Testis (tissue), 3 donors: ENCODE data around the gene TMEM253. TPM values are rescaled to one million over a fixed set of nuclear protein-coding genes. Genes with fewer than 3 reads are reported as not detected.
A peak's percentile ranks its signal among the peaks of the same experiment; 100 is the strongest.

ENCODE experiments used
- DNase-seq: peaks from one replicate; pipeline ENCODE4 v3.0.0-alpha.2; 2019
- H3K27ac ChIP-seq, 2 donors: fragments of 200-600 bp; sonication (generic); one replicate each; pipeline ENCODE4 v1.5.1; 2019
- H3K27me3 ChIP-seq: fragments of 200-600 bp; sonication (generic); one replicate; pipeline ENCODE4 v1.5.1; 2019
- H3K36me3 ChIP-seq: fragments of 200-600 bp; sonication (generic); one replicate; pipeline ENCODE4 v1.5.1; 2017; ENCODE audit warnings: low read depth; ENCODE audit errors: missing control alignments
- H3K4me1 ChIP-seq: fragments of 200-600 bp; sonication (generic); one replicate; pipeline ENCODE4 v1.5.1; 2019
- H3K4me3 ChIP-seq, 2 donors: fragments of 200-600 bp; sonication (generic); one replicate each; pipeline ENCODE4 v1.5.1; 2017 to 2019
- H3K9me3 ChIP-seq: fragments of 200-600 bp; sonication (generic); one replicate; pipeline ENCODE4 v1.5.1; 2017
- POLR2A ChIP-seq: fragments of 450-650 bp; IDR thresholded peaks from one replicate; pipeline ENCODE4 v1.6.1; 2017; ENCODE audit warnings: antibody characterized with exemption, mild to moderate bottlenecking, moderate library complexity
- WGBS, 2 donors: methylation state at CpG; one replicate each; pipeline ENCODE4 v1.1.5; 2018; 5-methylcytosine and 5-hydroxymethylcytosine counted together
- intact Hi-C: fragments of 100-400 bp; cut with DNase I; formaldehyde crosslinking; loops from one replicate; pipeline ENCODE4 v1.15.1; 2023; ENCODE audit warnings: low total_unique reads
- polyA plus RNA-seq: library from polyadenylated mRNA; stranded (reverse); fragments of 350-450 nt; fragmentation: Illumina TruSeq; extraction: RNeasy Lipid Tissue Mini Kit (QIAGEN cat#74804); gene quantifications from one replicate; pipeline ENCODE4 v1.2.3, GENCODE V29; 2014; ENCODE audit warnings: low read depth, low replicate concordance; ENCODE audit not compliant: insufficient read depth
- total RNA-seq, 2 donors: library from RNA; depleted of rRNA; stranded (reverse); fragments of >200 nt; gene quantifications; one replicate each; pipeline ENCODE4 v1.2.3, GENCODE V29; 2016
- TF ChIP-seq, protein P1 (sequence below), 3 experiments: fragments of 450-650 bp in 2 of 3; fragments of 200-600 bp in 1 of 3; sonication (generic) in 1 of 3; IDR thresholded peaks; one replicate each; pipeline ENCODE4 v1.5.1; 2016 to 2019; ENCODE audit warnings: antibody characterized with exemption in 3 of 3, mild to moderate bottlenecking in 2 of 3, moderate library complexity in 1 of 3

TMEM253 gene
- total and polyA plus RNA-seq, 3 donors from 2014 or later = 0.50 to 0.65 TPM; not detected in 1

DNA sequence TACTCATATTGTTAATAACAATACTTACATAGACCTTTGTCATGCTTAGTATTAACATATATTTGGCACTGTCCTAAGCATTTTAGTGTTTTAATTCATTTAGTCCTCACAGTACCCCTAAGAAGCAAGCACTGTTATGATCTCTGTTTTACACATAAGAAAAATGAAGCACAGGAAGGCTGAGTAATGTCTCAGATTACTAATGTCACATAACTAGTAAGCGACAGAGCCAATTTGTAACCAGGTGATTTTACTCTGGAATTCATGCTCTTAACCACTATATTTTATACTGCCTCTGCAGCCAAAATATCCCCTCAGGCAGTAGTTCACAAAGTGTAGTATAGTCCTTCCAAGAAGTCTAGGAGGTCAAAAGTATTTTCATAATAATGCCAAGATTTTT lies 20.3 kb downstream of the TMEM253 start:
- H3K36me3 ChIP-seq = no peaks in the 10 kb centered on the region
- H3K4me3 ChIP-seq = no peak overlapping the region
- TF ChIP-seq, protein P1, sequence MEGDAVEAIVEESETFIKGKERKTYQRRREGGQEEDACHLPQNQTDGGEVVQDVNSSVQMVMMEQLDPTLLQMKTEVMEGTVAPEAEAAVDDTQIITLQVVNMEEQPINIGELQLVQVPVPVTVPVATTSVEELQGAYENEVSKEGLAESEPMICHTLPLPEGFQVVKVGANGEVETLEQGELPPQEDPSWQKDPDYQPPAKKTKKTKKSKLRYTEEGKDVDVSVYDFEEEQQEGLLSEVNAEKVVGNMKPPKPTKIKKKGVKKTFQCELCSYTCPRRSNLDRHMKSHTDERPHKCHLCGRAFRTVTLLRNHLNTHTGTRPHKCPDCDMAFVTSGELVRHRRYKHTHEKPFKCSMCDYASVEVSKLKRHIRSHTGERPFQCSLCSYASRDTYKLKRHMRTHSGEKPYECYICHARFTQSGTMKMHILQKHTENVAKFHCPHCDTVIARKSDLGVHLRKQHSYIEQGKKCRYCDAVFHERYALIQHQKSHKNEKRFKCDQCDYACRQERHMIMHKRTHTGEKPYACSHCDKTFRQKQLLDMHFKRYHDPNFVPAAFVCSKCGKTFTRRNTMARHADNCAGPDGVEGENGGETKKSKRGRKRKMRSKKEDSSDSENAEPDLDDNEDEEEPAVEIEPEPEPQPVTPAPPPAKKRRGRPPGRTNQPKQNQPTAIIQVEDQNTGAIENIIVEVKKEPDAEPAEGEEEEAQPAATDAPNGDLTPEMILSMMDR (IDR thresholded peaks at IDR 0.05) = no peak
- TF ChIP-seq POLR2A = no peak
- H3K9me3 ChIP-seq = no peaks in the 10 kb centered on the region
- DNase-seq = no peak
- no peak overlapping the region for H3K27ac ChIP-seq
- 87 to 88% methylated on average over 1 of the region's 1 CpG for WGBS, 2 donors
- intact Hi-C loops = no loop called here
- H3K4me1 ChIP-seq = no peaks in the 10 kb centered on the region
- no peaks in the 10 kb centered on the region for H3K27me3 ChIP-seq

DNA sequence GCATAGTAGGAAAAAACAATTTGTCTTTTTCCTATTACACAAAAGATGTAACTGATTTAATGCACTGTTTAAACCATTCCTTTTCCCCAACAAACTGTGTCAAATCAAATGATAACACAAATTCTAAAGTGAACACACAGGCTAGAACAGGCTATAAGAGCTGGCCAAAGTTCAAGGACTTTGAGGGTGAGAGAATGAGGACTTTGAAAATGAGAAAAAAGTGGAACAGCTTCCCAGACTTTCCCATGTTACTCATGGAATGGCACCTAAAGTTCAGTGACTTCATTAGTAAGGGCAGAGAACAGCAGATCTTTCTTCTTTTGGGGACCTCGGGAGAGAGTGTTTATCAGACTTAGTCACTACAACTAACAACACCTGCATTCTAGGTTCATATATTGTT lies 22.6 kb downstream of the TMEM253 start:
- intact Hi-C loops = no loop called here
- no peaks in the 10 kb centered on the region for H3K27me3 ChIP-seq

DNA sequence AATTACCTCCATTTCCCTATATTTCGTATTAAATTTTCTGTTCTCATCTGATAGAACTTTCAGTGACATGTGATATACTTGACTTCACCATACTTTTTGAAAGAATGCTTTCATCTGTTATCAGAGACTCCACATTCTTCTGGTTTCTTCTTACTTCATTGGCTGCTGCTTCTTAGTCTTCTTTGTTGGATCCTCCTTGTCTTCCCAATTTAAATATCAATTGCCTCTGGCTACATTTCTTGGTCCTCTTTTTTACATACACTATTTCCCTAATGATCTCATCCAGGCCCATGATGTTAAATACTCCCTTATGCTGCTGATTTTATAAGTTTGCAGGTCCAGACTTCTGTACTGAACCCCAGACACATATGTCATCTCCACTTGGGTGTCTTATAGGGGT lies 33.0 kb downstream of the TMEM253 start:
- WGBS, 2 donors = 60 to 79% methylated on average over 1 of the region's 1 CpG

More for the DNA sequence above, 22.6 kb downstream of the TMEM253 start:
- Histone ChIP-seq H3K27ac (no peak overlapping the region), H3K36me3 (no peaks in the 10 kb centered on the region), H3K4me3 (no peak overlapping the region), H3K4me1 (no peaks in the 10 kb centered on the region), H3K9me3 (no peaks in the 10 kb centered on the region)
- TF ChIP-seq, protein P1 (IDR thresholded peaks at IDR 0.05) = no peak
- no peak for TF ChIP-seq POLR2A
- 56 to 85% methylated on average over 1 of the region's 1 CpG for WGBS, 2 donors
- no peak for DNase-seq

DNA sequence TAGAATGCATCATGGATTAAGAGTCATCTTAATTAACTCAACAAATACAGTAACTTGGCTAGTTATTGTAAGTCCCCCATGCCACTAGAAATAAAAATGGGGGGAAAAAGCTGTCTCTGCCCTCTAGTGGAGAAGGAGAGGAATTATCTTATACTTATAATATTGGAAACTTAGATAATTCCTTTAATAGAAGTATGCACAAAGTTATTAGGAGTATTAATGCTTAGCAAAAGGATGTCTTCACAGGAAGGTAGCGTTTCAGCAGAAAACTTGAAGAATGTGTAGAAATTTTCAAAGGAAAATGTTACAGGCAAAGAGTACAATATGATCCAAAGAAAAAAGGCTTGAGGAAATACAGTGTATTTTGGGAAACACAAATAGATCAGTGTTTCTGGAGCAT lies 35.2 kb downstream of the TMEM253 start:
- intact Hi-C loops = no loop called here
- H3K27ac ChIP-seq = no peak overlapping the region
- DNase-seq = no peak
- TF ChIP-seq POLR2A = no peak
- TF ChIP-seq, protein P1 (IDR thresholded peaks at IDR 0.05) = peak; percentile 32 to 79 (median 40)
- 26 to 50% methylated on average over 1 of the region's 1 CpG for WGBS, 2 donors
- H3K36me3 ChIP-seq = no peaks in the 10 kb centered on the region
- no peaks in the 10 kb centered on the region for H3K9me3 ChIP-seq
- no peaks in the 10 kb centered on the region for H3K4me1 ChIP-seq
- H3K4me3 ChIP-seq = no peak overlapping the region
- H3K27me3 ChIP-seq = no peaks in the 10 kb centered on the region

More for the DNA sequence above, 33.0 kb downstream of the TMEM253 start:
- no peaks in the 10 kb centered on the region for H3K36me3 ChIP-seq
- H3K4me1 ChIP-seq = no peaks in the 10 kb centered on the region
- H3K27ac ChIP-seq = peak overlapping the region; percentile 37 to 59
- no peak overlapping the region for H3K4me3 ChIP-seq
- H3K9me3 ChIP-seq = no peaks in the 10 kb centered on the region
- no peaks in the 10 kb centered on the region for H3K27me3 ChIP-seq
- intact Hi-C loops = no loop called here
- DNase-seq = no peak
- no peak for TF ChIP-seq POLR2A
- TF ChIP-seq, protein P1 (IDR thresholded peaks at IDR 0.05) = no peak

DNA sequence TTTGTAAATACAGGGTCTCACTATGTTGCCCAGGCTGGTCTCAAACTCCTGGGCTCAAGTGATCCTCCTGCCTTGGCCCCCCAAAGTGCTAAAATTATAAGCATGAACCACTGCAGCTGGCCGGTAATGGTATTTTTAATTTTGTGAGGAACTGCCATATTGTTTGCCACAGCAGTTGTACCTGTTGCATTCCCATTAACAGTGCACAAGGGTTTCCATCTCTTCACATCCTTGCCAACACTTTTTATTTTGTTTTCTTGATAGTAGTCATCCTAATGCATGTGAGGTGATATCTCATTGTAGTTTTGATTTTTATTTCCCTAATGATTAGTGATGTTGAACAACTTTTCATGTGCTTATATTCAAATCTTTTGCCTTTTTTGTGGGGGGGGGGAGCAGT lies 41.5 kb downstream of the TMEM253 start:
- Histone ChIP-seq H3K36me3 (no peaks in the 10 kb centered on the region), H3K4me1 (no peaks in the 10 kb centered on the region), H3K4me3 (no peak overlapping the region), H3K27ac (no peak overlapping the region), H3K9me3 (no peaks in the 10 kb centered on the region), H3K27me3 (no peaks in the 10 kb centered on the region)
- 64 to 88% methylated on average over 1 of the region's 1 CpG for WGBS, 2 donors
- no peak for DNase-seq
- intact Hi-C loops = no loop called here
- TF ChIP-seq, protein P1 (IDR thresholded peaks at IDR 0.05) = no peak
- no peak for TF ChIP-seq POLR2A
